Measurements from ENCODE around the gene PLD6. TPM values are rescaled to one million over a fixed set of nuclear protein-coding genes. Genes with fewer than 3 reads are reported as not detected.

Gene PLD6
- total RNA-seq, 1 experiment from 2014 or later = 2.9 TPM

- BruUV-seq (replicated peaks) = no TSS peak
- DNase-seq = no peak
- intact Hi-C loops (cut with micrococcal nuclease; ENCODE audit: unreplicated experiment) = no loop called here
- no peaks in the 10 kb centered on the region for H3K4me1 Mint-ChIP-seq (ENCODE audit: low read depth, unreplicated experiment)
- CTCF ChIA-PET = no interaction called here
- H3K4me3 Mint-ChIP-seq (ENCODE audit: low read depth, unreplicated experiment) = no peak overlapping the region
- H3K36me3 Mint-ChIP-seq (ENCODE audit: insufficient read depth, unreplicated experiment) = peaks cover 33% of the 10 kb centered on the region
- no peak for TF ChIP-seq CTCF (IDR thresholded peaks at IDR 0.05; ENCODE audit: unreplicated experiment)
- H3K9me3 Mint-ChIP-seq (ENCODE audit: low read depth, unreplicated experiment) = no peaks in the 10 kb centered on the region
- no peak overlapping the region for H3K27ac Mint-ChIP-seq (ENCODE audit: unreplicated experiment)
- H3K27me3 Mint-ChIP-seq (ENCODE audit: unreplicated experiment) = no peaks in the 10 kb centered on the region
Observed at GRCh38 chr17:17252149-17252661, 46.1 kb upstream of the PLD6 start.

- H3K4me1 Mint-ChIP-seq (ENCODE audit: low read depth, unreplicated experiment) = no peaks in the 10 kb centered on the region
- peaks cover 15% of the 10 kb centered on the region for H3K36me3 Mint-ChIP-seq (ENCODE audit: insufficient read depth, unreplicated experiment)
- H3K27me3 Mint-ChIP-seq (ENCODE audit: unreplicated experiment) = no peaks in the 10 kb centered on the region
- no peak for DNase-seq
- CTCF ChIA-PET = no interaction called here
- no peak for TF ChIP-seq CTCF (IDR thresholded peaks at IDR 0.05; ENCODE audit: unreplicated experiment)
- H3K27ac Mint-ChIP-seq (ENCODE audit: unreplicated experiment) = no peak overlapping the region
- no peaks in the 10 kb centered on the region for H3K9me3 Mint-ChIP-seq (ENCODE audit: low read depth, unreplicated experiment)
- no TSS peak for BruUV-seq (replicated peaks)
- intact Hi-C loops (cut with micrococcal nuclease; ENCODE audit: unreplicated experiment) = no loop called here
- H3K4me3 Mint-ChIP-seq (ENCODE audit: low read depth, unreplicated experiment) = no peak overlapping the region
Observed at GRCh38 chr17:17246879-17247278, 40.7 kb upstream of the PLD6 start.

- Mint-ChIP-seq H3K27ac (ENCODE audit: unreplicated experiment) (no peak overlapping the region), H3K4me1 (ENCODE audit: low read depth, unreplicated experiment) (no peaks in the 10 kb centered on the region), H3K9me3 (ENCODE audit: low read depth, unreplicated experiment) (no peaks in the 10 kb centered on the region), H3K36me3 (ENCODE audit: insufficient read depth, unreplicated experiment) (peaks cover 19% of the 10 kb centered on the region), H3K4me3 (ENCODE audit: low read depth, unreplicated experiment) (no peak overlapping the region), H3K27me3 (ENCODE audit: unreplicated experiment) (no peaks in the 10 kb centered on the region)
- intact Hi-C loops (cut with micrococcal nuclease; ENCODE audit: unreplicated experiment) = no loop called here
- no peak for DNase-seq
- BruUV-seq (replicated peaks) = no TSS peak
- CTCF ChIA-PET = no interaction called here
- TF ChIP-seq CTCF (IDR thresholded peaks at IDR 0.05; ENCODE audit: unreplicated experiment) = no peak
Observed at GRCh38 chr17:17243163-17243562, 37.0 kb upstream of the PLD6 start.

GRCh38 chr17:17242246-17242645, 36.1 kb upstream of the PLD6 start:
- H3K4me1 Mint-ChIP-seq (ENCODE audit: low read depth, unreplicated experiment) = no peaks in the 10 kb centered on the region
- no peak for DNase-seq
- no peaks in the 10 kb centered on the region for H3K27me3 Mint-ChIP-seq (ENCODE audit: unreplicated experiment)
- TF ChIP-seq CTCF (IDR thresholded peaks at IDR 0.05; ENCODE audit: unreplicated experiment) = no peak
- H3K4me3 Mint-ChIP-seq (ENCODE audit: low read depth, unreplicated experiment) = no peak overlapping the region
- intact Hi-C loops (cut with micrococcal nuclease; ENCODE audit: unreplicated experiment) = no loop called here
- CTCF ChIA-PET = no interaction called here
- H3K36me3 Mint-ChIP-seq (ENCODE audit: insufficient read depth, unreplicated experiment) = peaks cover 22% of the 10 kb centered on the region
- no peaks in the 10 kb centered on the region for H3K9me3 Mint-ChIP-seq (ENCODE audit: low read depth, unreplicated experiment)
- no TSS peak for BruUV-seq (replicated peaks)
- H3K27ac Mint-ChIP-seq (ENCODE audit: unreplicated experiment) = no peak overlapping the region
